Measurements from ENCODE around the gene C3orf20. TPM values are rescaled to one million over a fixed set of nuclear protein-coding genes. Genes with fewer than 3 reads are reported as not detected.
A peak's percentile ranks its signal among the peaks of the same experiment; 100 is the strongest.
"Not testable (repeated sequence)": the region's sequence is repeated elsewhere in the genome, so short reads cannot be mapped to it uniquely, and the experiment has no call there.

C3orf20 gene
- total RNA-seq, 1 donor from 2014 or later = not detected

GRCh38 chr3:14649466-14649865 is 25.5 kb upstream of the C3orf20 start:
- DNase-seq (ENCODE audit: low read depth) = no peak

GRCh38 chr3:14650193-14650592 is 24.7 kb upstream of the C3orf20 start:
- no peak for DNase-seq (ENCODE audit: low read depth)

DNA sequence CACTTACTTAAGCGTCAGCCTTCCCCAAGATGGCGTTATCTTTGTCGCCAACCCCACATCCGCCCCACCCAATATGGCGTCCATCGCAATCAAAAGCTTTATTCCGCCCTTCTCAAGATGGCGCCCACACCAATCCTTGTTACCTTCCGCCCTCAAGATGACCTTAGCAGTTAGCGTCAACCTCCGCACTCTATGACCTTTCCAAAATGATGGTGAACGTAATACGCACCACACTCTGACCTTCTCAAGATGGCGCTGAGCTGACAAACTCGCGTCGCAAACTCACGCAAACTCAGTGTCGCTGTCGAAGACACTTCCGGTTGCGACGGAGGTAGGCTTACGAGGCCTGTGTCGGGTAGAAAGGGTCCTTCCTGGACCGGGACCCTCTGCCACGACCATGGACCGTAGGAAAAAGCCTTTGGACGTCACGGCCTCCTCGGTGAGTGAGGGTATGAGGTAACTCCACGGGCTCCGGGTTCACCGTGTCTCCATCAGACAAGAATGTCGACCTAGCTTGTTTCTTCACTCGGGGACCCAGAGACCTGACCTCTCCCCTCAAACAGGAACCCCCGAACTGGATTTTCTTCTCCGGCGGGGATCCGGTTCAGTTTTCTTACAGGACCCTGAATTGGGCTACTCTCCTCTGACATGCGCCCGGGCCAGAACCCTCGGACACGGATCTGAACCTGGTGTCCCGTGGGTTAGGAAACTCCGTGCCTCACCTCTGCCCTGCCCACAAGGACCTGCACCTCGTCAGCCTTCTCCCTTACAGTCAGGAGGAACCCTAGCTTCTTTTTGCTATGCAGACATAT is 23.3 kb upstream of the C3orf20 start, which contains the start of gene CCDC174:
TSS of gene CCDC174 (plus strand) at position 323 of the 812 bp plus-strand sequence. CDS start at position 398, 75 bp downstream.
- peak; percentile 100 for DNase-seq (ENCODE audit: low read depth)

- DNase-seq (ENCODE audit: low read depth) = not testable (repeated sequence)
Measured at GRCh38 chr3:14652360-14652907, 22.5 kb upstream of the C3orf20 start.

- no peak for DNase-seq (ENCODE audit: low read depth)
Measured at GRCh38 chr3:14657579-14657978, 17.4 kb upstream of the C3orf20 start.

GRCh38 chr3:14658978-14659377 is 16.0 kb upstream of the C3orf20 start:
- no peak for DNase-seq (ENCODE audit: low read depth)

DNA sequence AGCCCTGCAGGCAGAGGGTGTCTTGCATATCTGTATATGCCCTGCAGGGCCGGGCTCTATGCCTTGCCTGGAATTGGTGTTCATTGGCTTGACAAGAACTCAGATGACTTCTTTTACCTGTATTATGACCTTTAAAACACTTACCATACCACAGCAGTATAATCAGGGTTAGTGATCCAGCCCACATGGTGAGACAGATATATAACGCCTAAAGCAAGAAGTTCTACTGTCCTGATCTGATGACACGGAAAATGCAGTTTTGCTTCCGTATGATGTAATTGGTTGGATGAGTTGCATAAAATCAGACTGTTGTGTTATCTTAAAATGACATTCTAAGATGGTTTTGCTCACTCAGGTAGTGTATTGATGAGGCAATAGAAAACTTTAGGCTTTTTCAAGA is 14.0 kb upstream of the C3orf20 start:
- no peak for DNase-seq (ENCODE audit: low read depth)

- DNase-seq (ENCODE audit: low read depth) = no peak
Measured at GRCh38 chr3:14663396-14664135, 11.4 kb upstream of the C3orf20 start.

GRCh38 chr3:14664170-14664569 is 10.8 kb upstream of the C3orf20 start:
- DNase-seq (ENCODE audit: low read depth) = no peak

DNA sequence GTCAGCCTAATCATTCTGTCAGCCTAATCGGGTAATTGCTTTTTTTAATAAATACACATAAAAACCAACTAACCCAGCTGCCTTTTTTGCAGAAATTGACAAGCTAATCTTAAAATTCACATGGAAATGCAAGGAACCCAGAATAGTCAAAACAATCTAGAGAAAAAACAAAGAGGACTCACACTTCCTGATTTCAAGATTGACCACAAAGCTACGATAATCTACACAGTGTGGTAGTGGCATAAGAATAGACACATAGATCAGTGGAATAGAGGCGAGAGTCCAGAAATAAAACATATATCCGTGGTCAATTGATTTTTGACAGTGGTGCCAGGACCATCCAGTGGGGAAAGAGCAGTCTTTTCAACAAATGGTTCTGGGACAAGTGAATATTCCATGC is 2.4 kb upstream of the C3orf20 start:
- DNase-seq (ENCODE audit: low read depth) = no peak

DNA sequence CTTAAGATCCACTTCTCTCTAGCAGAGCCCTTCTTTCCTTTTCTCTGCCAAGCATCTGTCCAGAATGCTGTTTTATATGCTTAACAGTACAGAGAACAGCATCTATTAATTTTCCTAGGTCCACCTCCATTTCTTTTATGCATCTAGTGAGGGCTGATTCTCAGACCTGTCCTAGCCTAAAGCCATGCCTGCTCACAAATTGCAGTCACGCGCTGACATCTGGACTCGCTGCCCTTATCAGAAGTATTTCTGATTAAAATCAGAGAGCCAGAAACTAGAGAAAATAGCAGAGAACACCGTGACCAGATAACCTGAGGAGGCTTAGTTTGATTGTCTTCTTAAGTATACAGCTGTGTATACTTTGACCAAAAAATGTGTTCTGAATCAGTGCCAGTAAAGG is 1.9 kb downstream of the C3orf20 start:
- DNase-seq (ENCODE audit: low read depth) = no peak

- no peak for DNase-seq (ENCODE audit: low read depth)
Measured at GRCh38 chr3:14678015-14678503, 3.1 kb downstream of the C3orf20 start.

DNA sequence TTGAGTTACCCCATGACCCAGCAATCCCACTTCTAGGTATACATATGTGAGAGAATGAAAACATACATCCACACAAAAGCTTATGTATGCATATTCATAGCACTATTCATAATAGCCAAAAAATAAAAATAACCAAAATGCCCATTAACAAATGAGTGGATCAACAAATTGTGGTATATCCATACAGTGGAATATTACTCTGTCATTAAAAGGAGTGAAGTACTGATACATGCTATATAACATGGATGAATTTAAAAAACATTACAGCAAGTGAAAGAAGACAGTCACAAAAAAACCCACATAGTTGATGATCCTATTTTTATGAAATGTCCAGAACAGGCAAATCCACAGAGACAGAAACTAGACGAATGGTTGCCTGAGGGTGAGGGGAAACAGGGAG is 5.2 kb downstream of the C3orf20 start:
- no peak for DNase-seq (ENCODE audit: low read depth)

GRCh38 chr3:14680716-14681115 is 5.8 kb downstream of the C3orf20 start:
- peak; percentile 29 for DNase-seq (ENCODE audit: low read depth)

- no peak for DNase-seq (ENCODE audit: low read depth)
Measured at GRCh38 chr3:14684447-14684846, 9.5 kb downstream of the C3orf20 start.

- DNase-seq (ENCODE audit: low read depth) = no peak
Measured at GRCh38 chr3:14685179-14685578, 10.2 kb downstream of the C3orf20 start.

GRCh38 chr3:14687360-14687759 is 12.4 kb downstream of the C3orf20 start:
- no peak for DNase-seq (ENCODE audit: low read depth)

GRCh38 chr3:14688525-14688924 is 13.6 kb downstream of the C3orf20 start:
- DNase-seq (ENCODE audit: low read depth) = no peak

DNA sequence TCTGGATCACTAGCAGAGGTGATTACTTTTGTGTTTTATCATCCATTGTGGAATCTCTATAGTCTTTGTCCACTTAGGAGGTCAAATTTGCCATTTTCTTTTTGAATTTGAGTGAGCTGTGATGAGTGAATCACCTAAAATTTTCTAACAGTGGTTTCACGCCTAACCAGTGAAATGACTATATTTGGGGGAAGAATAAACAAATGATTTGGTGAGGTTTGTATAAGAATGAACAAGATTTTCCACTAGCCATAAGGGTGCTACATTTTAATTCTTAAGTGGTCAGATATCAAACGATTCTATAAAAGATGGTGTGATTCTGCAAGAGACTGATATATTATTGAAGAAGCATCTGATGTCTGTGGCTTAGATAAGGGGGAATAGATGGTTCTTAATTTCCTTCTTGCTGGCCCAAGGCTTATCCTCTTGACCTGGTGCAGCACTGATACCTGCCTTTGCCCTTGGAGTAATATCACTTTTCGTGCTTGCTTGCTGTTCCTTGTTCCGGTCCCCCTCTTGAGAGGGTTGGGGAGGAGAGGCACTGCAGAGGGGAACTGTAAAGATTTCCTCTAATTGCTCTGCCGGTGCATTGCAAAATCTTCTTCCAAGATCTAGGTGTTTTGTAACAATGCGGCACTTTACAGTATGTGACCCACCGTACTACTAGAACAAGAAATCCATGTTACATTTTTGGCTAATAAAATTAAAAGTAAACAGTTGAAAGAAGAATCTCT is 14.5 kb downstream of the C3orf20 start:
- DNase-seq (ENCODE audit: low read depth) = no peak

- DNase-seq (ENCODE audit: low read depth) = no peak
Measured at GRCh38 chr3:14691239-14691638, 16.3 kb downstream of the C3orf20 start.

- no peak for DNase-seq (ENCODE audit: low read depth)
Measured at GRCh38 chr3:14691719-14692118, 16.8 kb downstream of the C3orf20 start.

Measured in myocyte (in vitro differentiated cells).